Stimulated activated CD4-positive, alpha-beta T cell treated with anti-CD3 and anti-CD28 coated beads, Interleukin-12 subunit alpha, Interleukin-12 subunit beta, amount 100 ng/mL, for 48 hours (primary cell): ENCODE measurements around the gene MEGF11.
A peak's percentile ranks its signal among the peaks of the same experiment; 100 is the strongest.
"Not testable (repeated sequence)": the region's sequence is repeated elsewhere in the genome, so short reads cannot be mapped to it uniquely, and the experiment has no call there.

Source experiments
- DNase-seq, 3 donors: peaks; one replicate each; pipeline ENCODE4 v3.0.0-alpha.2; 2020; ENCODE audit warnings: low read depth in 2 of 3, low spot score in 1 of 3

Gene MEGF11

DNA sequence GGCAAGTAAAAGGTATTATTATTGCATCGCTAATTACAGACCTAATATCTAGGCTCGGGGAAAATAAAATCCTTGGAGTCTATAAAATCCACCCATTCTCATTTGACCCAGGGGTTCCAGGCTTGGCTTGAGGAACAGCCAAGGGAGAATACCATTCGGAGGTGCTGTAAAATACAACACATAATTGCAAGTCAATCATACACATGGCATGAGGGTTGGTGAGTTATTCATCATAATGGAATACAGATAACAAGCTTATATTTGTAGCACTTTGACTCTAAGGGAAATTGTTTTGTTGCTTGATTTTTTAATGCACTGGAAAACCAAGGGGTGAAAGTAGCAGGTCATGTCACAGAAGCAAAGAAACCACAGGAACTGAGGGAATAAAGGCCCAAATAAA lies 23.0 kb upstream of the MEGF11 start:
- DNase-seq, result no peak

DNA sequence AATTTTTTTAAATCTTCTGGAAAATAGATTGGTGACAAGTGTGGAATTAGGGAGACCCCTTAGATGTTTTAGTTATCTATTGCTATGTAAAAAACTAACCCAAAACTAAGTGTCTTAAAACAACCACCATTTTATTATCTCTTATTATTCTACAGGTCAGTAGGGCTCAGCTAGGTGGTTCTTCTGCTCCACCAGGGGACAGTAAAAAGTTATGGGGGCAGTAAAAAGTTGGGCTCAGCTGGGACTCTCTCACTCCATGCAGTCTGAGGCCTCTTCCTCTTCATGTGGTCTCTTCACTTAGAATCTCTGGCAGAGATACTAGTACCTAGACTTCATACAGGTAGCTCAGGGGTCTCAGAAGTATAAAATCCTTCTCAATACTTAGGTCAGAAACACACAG lies 21.8 kb upstream of the MEGF11 start:
- DNase-seq, result no peak

- DNase-seq, result no peak
These were observed 17.4 kb upstream of the MEGF11 start for GRCh38 chr15:66270932-66271331.

GRCh38 chr15:66269326-66270090 lies 16.0 kb upstream of the MEGF11 start:
- DNase-seq, result no peak

DNA sequence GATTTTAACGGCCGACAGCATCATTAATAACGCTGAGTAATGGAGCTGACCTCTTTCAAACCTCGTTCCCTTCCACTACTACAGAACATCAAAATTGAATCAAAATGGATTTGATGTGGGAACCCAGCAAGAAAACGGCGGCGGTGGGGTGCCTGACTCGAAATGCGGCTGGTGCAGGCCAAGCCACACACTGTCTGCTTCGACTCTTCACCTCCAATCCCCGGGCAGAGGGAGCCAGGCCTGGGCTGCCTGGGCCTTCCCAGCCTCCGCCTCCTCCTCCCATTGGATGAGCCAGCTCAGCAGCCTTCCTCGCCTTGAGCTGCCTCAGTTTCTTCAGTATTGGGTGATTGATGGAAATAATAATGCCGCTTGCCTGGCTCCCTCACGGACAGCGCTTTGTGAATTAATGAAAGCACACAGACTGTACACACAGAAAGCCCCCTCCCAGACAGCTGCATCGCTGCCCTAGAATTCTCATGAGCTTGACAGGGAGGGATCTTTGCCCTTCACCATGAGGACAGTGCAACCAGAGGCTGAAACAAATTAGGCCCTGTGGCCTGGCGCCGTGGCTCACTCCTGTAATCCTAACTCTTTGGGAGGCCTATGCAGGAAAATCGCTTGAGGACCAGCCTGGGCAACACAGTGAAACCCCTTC lies 11.4 kb upstream of the MEGF11 start:
- DNase-seq, result no peak

GRCh38 chr15:66262837-66263236 lies 9.3 kb upstream of the MEGF11 start:
- not testable (repeated sequence) for DNase-seq

- no peak for DNase-seq
These were observed 7.5 kb upstream of the MEGF11 start for GRCh38 chr15:66261056-66261455.

GRCh38 chr15:66256692-66257091 lies 3.1 kb upstream of the MEGF11 start:
- DNase-seq, result no peak

GRCh38 chr15:66254951-66255676 lies 1.6 kb upstream of the MEGF11 start:
- DNase-seq, result no peak

- no peak for DNase-seq
These were observed 770 bp upstream of the MEGF11 start for GRCh38 chr15:66254089-66254950.

GRCh38 chr15:66252685-66253417 lies 699 bp downstream of the MEGF11 start:
- DNase-seq, result peak in 1 of 3 donors; percentile 12

DNA sequence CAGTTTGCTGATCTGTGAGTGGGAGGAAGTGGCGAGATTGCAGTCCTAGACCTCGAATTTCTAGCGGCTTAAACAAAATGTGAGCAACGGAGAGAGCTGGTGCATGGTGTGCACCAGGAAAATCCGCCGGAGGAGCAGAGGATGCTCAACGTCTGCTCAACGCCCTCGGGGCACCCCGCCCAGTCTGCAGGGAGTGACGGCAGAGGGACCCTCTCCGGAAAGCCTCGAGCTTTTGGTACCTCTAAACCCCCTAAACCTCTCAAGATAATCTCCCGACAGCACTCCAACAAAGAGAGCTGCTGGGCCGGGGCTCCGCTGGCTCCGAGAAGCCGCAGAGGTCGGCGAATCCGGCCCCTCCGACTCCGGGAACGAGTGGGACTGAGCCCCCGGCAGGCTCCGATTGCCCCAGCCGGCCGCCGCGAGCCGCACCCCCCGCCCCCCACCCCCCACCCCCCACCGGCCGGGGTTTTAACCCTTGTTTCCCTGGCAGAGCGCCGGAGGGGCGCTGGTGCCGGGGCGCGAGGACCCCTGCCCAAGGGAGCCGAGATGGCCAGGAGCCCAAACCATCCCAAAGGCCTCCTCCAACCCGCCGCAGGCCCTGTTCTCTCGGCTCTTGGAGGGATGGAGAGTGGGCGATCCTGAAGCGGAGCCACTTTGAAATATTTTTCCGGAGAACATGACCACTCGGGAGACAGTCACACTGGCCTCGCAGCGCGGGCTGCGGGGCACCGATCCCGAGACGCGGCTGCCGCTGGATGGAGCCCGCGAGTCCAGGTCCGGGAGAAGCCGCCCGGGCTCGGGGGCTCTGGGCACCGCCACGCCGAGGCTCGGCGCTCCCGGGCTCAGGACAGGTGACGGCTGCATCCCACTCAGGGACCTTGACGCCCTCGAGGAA lies 1.5 kb downstream of the MEGF11 start:
- DNase-seq, result peak; percentile 13 to 42 (median 28)

- DNase-seq, result no peak
These were observed 2.3 kb downstream of the MEGF11 start for GRCh38 chr15:66251065-66251789.

GRCh38 chr15:66249605-66250174 lies 3.9 kb downstream of the MEGF11 start:
- no peak for DNase-seq

- no peak for DNase-seq
These were observed 6.6 kb downstream of the MEGF11 start for GRCh38 chr15:66246937-66247336.

DNA sequence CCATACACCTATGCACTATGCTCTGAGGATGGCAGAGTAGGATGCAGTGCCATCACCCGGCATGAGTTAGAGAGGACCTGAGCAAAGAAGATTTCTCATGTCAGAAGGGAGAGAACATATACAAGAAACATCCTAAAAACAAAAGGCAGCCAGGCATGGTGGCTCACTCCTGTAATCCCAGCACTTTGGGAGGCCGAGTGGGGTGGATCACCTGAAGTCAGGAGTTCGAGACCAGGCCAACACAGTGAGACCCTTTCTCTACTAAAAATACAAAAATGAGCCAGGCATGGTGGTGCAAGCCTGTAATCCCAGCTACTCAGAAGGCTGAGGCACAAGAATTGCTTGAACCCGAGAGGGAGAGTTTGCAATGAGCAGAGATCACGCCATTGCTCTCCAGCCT lies 7.7 kb downstream of the MEGF11 start:
- not testable (repeated sequence) for DNase-seq

DNA sequence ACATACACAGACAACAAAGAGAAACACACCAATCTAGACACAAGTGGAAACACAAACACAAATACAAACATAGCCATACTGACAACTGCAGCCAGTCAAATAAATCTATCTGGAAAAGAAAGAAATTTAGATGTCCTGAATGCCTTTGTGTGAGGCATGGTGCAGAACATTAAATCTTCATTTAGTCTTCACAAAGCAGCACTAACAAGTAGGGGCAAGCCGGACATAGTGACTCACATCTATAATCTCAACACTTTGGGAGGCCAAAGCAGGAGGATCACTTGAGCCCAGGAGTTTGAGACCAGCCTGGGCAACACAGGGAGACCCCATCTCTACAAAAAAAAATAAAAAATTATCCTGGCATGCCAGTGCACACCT lies 11.7 kb downstream of the MEGF11 start:
- no peak for DNase-seq

DNA sequence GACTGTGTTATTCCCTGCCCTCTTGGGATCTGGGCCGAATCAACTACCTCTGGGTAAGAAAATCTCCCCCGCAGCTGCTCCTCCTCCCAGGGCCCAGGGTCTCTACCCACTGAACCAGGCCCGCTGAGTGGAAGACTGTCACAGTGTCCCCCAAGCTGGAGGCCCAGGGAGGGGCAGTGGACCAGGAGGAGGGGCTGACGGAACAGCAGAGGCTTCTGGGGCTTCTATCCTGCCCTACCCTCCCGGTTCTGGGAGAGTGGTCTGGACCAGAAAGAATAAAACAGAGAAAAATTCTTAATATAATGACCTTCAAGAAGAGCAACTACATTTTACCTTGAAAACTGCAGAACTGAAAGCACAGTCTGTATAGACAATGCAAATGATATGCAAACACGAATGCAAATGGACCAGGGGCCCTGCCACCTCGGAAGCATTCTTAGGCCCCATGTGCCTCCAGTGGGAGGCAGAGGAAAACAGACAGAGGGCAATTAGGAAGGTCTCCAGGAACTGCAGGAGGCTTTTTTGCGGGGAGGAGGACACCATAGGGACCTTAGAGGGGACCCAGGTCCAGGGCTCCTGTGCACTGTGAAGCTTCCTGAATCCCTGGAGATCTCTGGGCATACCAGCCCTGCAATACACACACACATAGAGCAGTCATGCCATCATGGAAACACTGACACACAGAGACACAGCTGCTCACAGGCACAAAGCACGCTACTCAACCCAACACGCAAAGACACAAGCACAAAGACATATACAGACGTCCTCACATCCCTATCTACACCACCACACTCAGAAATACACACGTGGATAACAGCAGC lies 12.3 kb downstream of the MEGF11 start:
- no peak for DNase-seq
